HG03469 (cell line): ENCODE data around the gene EPN3.

Source experiments
- ATAC-seq: cut with Tn5 transposase; IDR thresholded peaks from one replicate; pipeline ENCODE4 v1.9.1; 2021; ENCODE audit warnings: mild to moderate bottlenecking, moderate library complexity, moderate number of reproducible peaks; ENCODE audit not compliant: unreplicated experiment

EPN3 gene

DNA sequence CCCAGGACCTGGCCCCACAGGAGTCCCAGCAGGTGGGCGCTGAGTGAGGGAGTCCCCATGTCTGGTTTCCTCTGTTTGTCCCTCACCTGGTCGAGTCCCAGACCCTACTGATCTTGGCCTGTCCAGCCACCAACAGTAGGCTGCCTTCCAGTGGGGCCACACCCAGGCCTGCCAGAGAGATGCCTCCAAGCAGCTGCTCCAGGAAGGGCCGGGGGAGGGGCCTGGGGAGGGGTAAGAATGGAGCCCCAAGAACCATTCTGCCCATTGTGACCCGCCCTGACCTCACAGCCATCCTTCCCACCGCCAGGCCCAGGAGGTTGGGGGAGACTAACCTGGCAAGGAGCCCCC, 15.2 kb downstream of the EPN3 start:
- no peak for ATAC-seq

DNA sequence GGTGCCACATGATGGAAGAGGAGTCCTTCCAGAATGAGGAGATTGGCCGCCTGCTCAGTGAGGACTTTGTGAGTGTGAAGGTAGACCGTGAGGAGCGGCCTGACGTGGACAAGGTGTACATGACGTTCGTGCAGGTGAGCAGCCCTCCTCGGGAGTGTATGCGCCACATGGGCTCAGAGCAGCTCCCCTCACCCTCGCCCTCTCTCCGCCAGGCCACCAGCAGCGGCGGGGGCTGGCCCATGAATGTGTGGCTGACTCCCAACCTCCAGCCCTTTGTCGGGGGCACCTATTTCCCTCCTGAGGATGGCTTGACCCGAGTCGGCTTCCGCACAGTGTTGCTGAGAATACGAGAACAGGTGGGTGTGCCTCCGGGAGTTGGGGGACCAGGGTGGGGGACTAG, 16.3 kb downstream of the EPN3 start:
- ATAC-seq, result no peak

DNA sequence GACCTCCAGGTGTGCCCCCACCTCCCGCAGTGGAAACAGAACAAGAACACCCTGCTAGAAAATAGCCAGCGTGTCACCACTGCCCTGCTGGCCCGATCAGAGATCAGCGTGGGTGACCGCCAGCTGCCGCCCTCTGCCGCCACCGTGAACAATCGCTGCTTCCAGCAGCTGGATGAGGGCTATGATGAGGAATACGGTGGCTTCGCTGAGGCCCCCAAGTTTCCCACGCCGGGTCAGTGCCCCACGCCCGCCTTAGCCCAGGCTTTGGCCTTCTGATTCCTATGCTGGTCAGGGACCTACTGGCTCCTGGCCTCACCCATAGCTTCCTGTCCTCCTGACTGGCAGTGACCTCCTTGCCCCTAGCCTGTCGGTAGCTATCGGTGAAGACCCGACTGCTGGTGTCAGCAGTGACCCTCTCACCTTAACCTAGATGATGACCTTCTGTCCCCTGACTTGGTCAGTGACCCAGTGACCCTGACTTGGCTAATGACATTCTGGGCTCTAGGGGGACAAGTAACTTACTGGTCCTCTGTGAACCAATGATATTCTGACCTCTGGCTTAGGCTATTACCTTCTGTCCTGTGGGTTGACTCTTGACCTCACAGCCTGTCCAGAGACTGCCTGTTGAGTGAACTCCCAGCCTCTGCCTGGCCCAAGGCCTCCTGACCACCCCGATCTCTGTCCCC, 16.9 kb downstream of the EPN3 start:
- no peak for ATAC-seq

DNA sequence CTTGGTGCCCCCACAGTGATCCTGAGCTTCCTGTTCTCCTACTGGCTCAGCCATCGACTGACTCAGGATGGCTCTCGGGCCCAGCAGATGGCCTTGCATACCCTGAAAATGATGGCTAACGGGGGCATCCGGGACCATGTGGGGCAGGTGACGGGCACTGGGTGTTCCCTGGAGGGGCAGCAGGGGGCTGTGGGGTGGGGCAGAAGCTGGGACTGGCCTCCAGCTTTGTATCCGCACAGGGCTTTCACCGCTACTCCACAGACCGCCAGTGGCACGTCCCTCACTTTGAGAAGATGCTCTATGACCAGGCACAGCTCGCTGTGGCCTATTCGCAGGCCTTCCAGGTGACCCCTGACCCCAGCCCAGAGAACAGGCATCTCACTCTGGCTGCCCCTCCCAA, 17.4 kb downstream of the EPN3 start:
- ATAC-seq, result no peak

DNA sequence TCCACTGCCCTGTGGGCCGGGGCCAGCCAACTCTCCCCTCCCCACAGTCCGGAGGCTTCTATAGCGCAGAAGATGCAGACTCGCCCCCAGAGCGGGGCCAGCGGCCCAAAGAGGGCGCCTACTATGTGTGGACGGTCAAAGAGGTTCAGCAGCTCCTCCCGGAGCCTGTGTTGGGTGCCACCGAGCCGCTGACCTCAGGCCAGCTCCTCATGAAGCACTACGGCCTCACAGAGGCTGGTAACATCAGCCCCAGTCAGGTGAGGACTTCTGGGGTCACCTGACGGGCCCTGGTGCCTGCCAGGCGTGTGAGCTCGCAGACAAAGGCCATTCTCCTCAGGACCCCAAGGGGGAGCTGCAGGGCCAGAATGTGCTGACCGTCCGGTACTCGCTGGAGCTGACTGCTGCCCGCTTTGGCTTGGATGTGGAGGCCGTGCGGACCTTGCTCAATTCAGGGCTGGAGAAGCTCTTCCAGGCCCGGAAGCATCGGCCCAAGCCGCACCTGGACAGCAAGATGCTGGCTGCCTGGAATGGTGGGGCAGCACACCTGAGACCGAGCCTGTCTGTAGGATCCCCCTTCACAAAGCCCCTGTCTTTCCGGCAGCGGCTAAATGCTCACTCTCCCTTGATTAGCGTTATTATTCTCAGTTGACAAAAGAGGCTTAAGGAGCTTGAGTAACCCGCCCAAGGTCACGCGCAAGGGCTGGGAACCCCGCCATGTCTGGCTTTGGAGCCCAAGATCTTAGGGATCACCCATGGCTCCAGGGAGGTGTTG, 18.3 kb downstream of the EPN3 start:
- ATAC-seq, result no peak

DNA sequence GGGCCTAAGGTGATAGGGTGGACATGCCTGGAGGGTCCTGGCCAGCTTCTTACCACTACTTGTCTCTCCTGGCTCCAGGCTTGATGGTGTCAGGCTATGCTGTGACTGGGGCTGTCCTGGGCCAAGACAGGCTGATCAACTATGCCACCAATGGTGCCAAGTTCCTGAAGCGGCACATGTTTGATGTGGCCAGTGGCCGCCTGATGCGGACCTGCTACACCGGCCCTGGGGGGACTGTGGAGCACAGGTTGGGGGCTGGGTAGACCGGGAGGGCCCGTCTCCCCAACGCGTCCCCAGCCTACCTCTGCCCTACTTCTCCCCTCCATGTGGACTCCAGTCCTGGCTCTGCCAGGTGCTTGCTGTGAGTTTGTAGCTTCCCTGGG, 18.9 kb downstream of the EPN3 start:
- ATAC-seq, result no peak

DNA sequence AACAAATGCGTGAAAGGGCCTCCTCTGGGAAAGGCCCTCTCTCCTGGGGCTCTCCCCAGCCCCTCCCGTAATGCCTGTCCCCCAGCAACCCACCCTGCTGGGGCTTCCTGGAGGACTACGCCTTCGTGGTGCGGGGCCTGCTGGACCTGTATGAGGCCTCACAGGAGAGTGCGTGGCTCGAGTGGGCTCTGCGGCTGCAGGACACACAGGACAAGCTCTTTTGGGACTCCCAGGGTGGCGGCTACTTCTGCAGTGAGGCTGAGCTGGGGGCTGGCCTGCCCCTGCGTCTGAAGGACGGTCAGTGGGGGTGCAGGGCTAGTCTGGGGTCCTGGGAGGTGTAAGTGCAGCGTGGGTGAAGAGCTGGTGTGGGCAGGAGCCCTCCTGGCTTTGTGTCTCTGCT, 19.3 kb downstream of the EPN3 start:
- ATAC-seq, result no peak

DNA sequence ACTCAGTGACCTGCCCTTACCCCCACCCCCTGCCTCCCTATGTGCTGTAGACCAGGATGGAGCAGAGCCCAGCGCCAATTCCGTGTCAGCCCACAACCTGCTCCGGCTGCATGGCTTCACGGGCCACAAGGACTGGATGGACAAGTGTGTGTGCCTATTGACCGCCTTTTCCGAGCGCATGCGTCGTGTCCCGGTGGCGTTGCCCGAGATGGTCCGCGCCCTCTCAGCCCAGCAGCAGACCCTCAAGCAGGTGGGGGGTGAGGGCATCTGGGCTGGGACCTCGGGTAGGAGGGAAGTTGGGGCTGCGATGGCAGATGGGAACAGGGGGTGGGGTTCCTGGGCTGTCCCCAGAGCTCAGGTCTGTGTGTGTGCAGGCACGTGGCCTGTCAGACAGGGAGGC, 21.7 kb downstream of the EPN3 start:
- no peak for ATAC-seq

DNA sequence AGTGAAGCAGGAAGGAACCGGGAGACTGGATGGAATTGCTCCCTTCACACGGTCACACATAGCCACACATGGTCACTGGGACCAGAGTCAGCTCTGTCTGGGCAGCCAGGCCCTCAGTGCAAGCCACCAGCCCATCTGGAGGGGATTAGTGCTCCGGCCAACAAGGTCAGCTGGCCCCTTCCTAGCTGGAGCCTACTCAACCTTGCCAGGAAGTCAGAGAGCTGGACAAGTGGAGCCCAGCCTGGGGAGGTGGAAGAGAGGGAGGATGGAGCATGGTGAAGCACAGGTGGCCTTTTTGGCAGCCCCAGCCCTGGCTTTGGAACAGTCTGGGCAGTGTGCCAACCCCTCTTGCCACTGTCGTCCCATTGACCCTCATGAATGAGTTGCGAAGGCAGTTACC, 24.3 kb downstream of the EPN3 start:
- ATAC-seq, result no peak

DNA sequence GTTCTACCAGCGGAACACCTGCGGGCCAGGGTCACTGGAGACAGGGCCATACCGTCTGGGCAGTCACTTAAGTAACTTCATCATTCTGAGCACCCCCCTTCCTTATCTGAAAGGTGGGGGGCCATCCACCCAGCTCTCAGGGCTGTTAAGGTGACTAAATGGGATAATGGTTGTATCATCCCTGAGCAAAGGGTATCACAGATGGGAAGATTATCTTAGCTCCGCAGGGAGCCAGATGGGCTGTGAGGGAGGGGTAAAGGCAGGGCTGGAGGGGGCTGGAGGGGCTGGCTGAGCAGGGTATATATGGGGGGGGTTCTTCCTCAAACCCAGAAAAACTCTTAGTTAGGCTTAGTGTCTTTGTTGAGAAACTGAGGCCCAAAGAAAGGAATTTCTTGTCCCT, 25.1 kb downstream of the EPN3 start:
- ATAC-seq, result no peak

DNA sequence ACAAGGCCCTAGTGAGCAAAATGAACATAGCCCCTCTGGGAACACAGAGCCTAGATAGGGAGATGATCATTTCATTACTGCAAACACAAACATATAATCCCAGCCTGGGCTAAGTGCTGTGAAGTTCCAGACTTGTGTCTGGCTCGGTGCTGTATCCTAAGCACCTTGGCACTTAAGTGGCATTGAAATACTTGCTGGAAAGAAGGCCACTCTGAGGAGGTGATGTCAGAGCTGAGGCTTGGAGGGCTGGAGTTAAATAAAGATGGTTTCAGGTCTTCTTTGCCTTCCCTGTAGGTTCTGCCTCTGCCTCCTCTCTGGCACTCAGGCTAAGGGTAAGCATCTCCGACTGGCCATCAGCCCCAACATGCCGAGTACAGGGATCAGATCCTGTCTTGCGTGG, 25.6 kb downstream of the EPN3 start:
- ATAC-seq, result no peak

DNA sequence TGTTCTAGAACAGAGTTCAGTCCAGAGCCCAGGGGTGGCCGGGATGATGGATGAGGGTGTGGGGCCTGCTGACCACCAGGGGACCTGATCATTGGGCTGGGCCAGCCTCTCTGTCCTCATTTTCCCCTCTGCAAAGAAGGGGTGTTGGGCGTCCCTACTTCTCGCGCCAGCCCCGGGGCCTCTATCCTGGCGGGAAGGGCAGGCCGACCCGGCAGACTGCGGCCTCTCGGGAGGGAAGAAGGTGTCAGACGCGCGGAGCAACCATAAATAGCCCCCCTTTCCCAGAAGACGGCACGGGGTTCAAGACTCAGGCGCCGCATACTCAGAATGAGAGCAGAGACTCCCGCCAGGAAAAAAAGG, 26.0 kb downstream of the EPN3 start:
- no peak for ATAC-seq

DNA sequence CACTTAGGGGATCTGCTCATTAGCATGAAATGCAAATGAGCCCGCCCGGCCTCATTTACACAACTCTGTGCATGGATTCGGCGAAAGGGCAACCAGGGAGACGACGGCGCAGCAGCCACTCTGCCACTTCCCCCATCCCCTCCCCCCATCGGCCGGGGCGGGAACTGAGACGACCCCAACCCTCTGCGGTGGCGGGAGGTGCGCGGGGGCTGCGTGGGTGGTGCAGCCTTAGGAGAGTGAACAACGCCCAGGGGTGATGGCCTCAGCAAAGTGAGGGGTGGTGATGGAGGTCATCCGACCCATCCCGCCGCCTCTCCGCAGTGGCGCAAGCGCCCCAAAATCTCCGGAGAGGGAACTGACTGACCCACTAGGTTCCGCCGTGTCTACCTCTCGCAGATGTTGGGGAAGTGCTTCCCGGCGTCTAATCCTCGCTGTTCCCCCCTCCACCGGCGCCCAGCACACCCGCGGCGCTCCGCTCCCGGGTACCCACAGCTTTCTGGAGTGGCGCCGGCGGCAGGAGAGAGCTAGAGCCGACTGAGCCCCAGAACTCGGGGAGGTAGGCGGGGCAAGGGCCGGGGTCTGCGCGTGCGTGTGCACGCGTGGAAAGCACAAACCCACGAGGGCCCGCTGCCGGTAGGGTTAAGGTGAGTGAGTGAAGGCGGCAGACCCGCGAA, 26.5 kb downstream of the EPN3 start:
- ATAC-seq, result no peak

DNA sequence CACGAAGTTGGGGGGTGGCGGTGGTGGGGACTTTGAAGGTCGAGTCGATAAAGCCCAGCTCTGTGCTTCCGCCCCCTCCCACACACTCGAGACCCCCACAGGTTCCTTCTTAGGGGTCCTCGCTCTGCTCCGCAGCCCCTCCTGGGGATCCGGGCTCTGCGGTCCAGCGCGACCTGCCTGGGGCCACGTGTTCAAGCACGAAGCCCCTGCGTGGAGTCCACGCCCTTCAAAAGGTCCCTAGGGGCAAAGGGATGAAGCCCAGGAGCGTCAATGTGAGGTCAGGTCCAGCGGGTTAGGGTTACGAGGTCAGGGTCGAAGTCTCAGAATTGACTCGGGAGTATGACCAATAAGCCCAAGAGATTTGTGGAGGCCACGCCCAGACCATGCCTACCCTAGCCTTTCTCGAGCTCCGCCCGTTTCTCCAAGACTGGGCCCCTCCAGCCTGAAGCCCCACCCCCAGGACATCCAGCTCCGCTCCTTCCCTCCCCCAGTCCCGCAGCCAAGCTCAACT, 27.2 kb downstream of the EPN3 start:
- ATAC-seq, result no peak

DNA sequence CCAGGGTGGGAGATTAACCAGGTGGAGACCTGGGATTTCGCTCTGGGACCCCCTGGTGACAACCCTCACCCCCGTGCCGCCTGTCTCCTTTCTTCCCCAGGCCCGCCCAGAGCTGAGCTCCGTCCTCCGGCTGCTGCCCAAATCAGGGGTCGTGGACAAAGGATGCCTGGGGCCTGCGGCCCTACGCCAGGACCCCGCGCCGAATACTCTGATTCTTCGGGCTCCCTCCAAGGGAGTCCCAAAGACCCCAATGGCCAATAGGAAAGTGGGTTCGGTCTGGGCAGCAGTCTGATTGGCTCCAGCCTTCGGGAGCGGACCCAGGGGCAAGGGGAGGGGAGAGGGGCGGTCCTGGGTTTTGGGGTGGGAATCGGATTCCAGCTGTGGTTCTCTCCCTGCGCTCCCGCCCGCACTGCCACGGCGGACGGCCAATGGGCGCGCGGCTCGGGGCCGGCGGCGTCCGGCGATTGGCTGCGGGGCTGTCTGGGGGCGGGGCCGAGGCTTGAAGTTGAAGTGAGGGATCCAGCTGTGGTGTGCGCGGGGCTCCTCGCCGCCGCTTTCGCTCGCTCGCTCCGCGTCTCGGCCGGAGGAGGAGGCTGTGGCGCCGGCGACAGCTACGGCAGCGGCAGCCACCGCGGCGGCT, 27.8 kb downstream of the EPN3 start, which contains the start of gene CACNA1G:
Gene CACNA1G (plus strand): TSS at position 531 of the 640 bp plus-strand sequence. CDS start 745 bp downstream, outside the sequence.
- peak; percentile 62 for ATAC-seq

DNA sequence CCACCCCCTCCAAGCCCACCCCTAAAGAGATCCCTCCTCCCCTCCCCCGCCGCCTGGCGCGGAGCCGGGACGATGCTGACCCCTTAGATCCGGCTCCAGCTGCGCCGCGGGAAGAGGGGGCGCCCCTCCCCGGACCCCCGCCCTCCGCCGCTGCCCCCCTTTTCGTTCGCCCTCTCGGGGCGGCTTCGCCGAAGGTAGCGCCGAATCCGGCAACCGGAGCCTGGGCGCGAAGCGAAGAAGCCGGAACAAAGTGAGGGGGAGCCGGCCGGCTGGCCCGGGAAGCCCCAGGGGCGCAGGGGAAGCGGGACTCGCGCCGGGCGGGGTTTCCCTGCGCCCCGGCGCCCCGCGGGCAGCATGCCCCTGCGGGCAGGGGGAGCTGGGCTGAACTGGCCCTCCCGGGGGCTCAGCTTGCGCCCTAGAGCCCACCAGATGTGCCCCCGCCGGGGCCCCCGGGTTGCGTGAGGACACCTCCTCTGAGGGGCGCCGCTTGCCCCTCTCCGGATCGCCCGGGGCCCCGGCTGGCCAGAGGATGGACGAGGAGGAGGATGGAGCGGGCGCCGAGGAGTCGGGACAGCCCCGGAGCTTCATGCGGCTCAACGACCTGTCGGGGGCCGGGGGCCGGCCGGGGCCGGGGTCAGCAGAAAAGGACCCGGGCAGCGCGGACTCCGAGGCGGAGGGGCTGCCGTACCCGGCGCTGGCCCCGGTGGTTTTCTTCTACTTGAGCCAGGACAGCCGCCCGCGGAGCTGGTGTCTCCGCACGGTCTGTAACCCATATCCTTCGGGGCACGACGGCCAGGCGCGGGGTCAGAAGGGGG, 28.6 kb downstream of the EPN3 start:
- no peak for ATAC-seq

DNA sequence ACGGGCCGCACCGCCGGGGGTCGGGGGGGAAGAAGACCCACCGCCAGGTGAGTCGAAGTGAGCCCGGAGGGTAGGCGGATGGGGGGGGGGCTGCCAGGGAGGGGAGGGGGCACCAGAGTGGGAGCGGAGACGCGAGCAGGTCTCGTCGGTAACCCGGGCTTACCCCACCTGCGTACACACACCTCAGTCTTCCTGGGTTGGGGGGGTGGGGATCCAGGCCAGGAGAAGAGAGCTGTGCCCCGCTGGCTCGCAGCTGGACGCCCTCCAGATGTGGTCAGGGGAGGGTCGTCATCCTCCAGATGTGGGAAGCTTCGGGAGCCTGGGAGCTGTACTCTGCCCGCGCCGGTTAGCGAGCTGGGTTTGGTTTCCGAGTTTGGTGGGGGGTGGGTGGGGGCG, 29.2 kb downstream of the EPN3 start:
- no peak for ATAC-seq

DNA sequence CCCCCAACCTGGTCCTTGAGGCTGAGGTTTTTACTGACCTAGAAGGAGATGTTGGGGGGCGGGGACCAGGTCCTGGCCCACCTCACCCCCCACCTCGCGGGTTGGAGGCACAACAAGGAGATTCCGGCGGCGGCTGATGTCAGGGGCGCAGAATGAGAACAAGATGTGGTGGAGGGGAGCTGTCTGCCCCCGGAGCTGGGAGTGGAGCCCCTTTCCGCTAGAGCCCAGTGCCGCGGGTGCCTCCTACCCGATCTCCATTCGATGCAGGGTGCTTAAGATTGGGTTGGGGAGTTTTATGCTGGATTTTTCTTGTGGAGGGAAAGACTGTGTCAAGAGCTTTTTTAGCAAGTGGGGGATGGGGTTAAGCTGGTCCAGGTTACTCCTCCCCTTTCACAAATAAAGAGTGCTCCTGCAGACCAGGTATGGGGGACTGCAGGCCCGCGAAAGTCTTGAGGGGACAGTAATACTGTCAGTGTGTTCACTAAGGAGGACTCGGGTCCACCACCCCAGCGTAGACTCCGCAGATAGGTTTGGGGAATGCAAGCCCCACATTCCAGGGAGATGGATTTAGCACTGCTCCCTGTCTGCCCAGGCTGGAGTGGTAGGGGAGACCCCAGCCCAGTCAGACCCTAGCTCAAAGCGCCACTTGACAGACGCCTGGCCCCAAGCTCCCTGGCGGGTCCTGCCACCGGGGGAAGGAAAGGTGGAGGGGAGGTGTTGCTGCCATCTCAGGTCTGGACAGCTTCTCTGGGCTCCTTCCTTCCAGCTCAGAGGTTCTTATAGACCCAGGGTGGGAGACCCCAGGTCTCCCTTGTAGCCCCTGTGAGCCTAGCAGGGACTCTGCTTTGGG, 29.9 kb downstream of the EPN3 start:
- ATAC-seq, result no peak

DNA sequence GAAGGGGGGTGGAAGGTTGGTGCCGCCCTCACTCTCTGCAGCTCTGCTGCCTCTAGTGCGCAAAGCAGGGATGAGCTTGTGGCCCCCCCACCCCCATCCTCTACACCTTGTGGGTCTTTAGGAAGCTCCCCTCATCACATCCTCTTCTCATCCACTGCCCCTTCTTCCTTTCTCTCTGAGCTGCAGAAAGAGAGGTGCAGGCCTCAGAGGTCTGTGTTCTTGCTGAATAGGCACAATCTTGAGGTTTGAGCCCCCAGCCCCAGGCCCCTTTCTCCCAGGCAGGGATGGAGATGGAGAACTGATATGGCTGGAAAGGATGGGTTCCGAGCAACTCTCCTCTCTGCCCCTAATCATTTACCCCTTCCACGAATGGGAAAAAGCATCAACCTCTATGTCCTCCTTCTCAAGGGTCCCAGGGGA, 30.6 kb downstream of the EPN3 start:
- no peak for ATAC-seq

DNA sequence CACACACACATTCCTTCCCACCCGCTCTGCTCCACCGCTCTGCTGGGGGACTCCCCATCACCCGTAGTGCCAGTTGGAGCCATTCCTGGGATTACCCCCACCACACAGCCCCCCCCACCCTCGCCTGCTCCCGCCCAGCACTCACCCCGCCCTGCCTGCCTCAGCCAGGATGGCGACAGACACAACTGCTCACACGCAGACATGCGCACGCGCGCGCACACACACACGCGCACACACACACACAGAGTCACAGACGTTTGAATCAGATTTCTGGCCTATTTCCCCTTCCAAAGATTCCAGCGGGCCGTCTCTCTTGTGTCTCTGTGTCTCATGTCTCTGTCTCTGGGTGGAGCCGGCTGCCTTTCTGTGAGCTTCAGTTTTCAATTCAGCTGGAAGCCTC, 32.4 kb downstream of the EPN3 start:
- ATAC-seq, result no peak
